CD14-positive monocyte (primary cell): Measurements from ENCODE around the gene TADA2A. TPM values are rescaled to one million over a fixed set of nuclear protein-coding genes. Genes with fewer than 3 reads are reported as not detected.

Experiments
- DNase-seq, 3 donors: peaks; one replicate each; pipeline ENCODE4 v3.0.0-alpha.2; 2011 to 2022
- H2AFZ ChIP-seq: 2 replicates; pipeline ENCODE4 v1.6.0; 2012; ENCODE audit warnings: mild to moderate bottlenecking, low read depth, low read length, inconsistent platforms; ENCODE audit not compliant: insufficient read depth, poor library complexity, severe bottlenecking
- H3K27ac ChIP-seq, 2 donors: 1 replicate in 1 of 2; 2 replicates in 1 of 2; pipeline ENCODE4 v1.5.1; 2012 to 2013; ENCODE audit warnings: low read length in 2 of 2, control low read depth in 1 of 2, inconsistent platforms in 1 of 2, low read depth in 1 of 2, mild to moderate bottlenecking in 1 of 2
- H3K27me3 ChIP-seq, 2 donors: one replicate each; pipeline versions ENCODE4 v1.6.0 to v1.6.1; 2011 to 2013; ENCODE audit warnings: low read length in 2 of 2; ENCODE audit not compliant: control insufficient read depth in 2 of 2, insufficient read depth in 2 of 2
- H3K36me3 ChIP-seq, 2 donors: replicated peaks in 1 of 2; 1 replicate in 1 of 2; 2 replicates in 1 of 2; pipeline versions ENCODE4 v1.5.1 to v1.6.1; 2012 to 2013; ENCODE audit warnings: low read length in 2 of 2, control low read depth in 1 of 2, inconsistent platforms in 1 of 2, mild to moderate bottlenecking in 1 of 2; ENCODE audit not compliant: insufficient read depth in 2 of 2, control insufficient read depth in 1 of 2
- H3K4me1 ChIP-seq, 2 donors: 1 replicate in 1 of 2; 2 replicates in 1 of 2; pipeline versions ENCODE4 v1.5.1 to v1.6.1; 2012 to 2013; ENCODE audit warnings: low read length in 2 of 2, control low read depth in 1 of 2, inconsistent platforms in 1 of 2, mild to moderate bottlenecking in 1 of 2, moderate library complexity in 1 of 2; ENCODE audit not compliant: insufficient read depth in 2 of 2, control insufficient read depth in 1 of 2
- H3K4me2 ChIP-seq: replicated peaks from 2 replicates; pipeline ENCODE3; 2012; ENCODE audit warnings: low read length, moderate library complexity, mild to moderate bottlenecking; ENCODE audit not compliant: poor library complexity, severe bottlenecking; ENCODE audit errors: extremely low read depth
- H3K4me3 ChIP-seq, 3 experiments: fragments of 200-600 bp in 1 of 3; sonication (generic) in 1 of 3; replicated peaks in 1 of 3; 1 replicate in 2 of 3; 2 replicates in 1 of 3; pipeline ENCODE4 v1.5.1; 2011 to 2013; ENCODE audit warnings: low read length in 3 of 3, mild to moderate bottlenecking in 3 of 3, control low read depth in 2 of 3, low read depth in 2 of 3, inconsistent platforms in 1 of 3, moderate library complexity in 1 of 3
- H3K79me2 ChIP-seq: 2 replicates; pipeline ENCODE4 v1.6.0; 2012; ENCODE audit warnings: mild to moderate bottlenecking, control low read depth, inconsistent platforms, low read length, moderate library complexity; ENCODE audit not compliant: insufficient read depth
- H3K9ac ChIP-seq: 2 replicates; pipeline ENCODE4 v1.6.0; 2017; ENCODE audit warnings: low read length, mild to moderate bottlenecking; ENCODE audit not compliant: insufficient read depth, poor library complexity, severe bottlenecking
- H3K9me3 ChIP-seq, 2 donors: replicated peaks in 1 of 2; 1 replicate in 1 of 2; 2 replicates in 1 of 2; pipeline versions ENCODE4 v1.5.1 to v1.6.1; 2012 to 2013; ENCODE audit warnings: low read length in 2 of 2, control low read depth in 1 of 2; ENCODE audit not compliant: control insufficient read depth in 1 of 2, insufficient read depth in 1 of 2
- H4K20me1 ChIP-seq: 2 replicates; pipeline ENCODE4 v1.6.0; 2012; ENCODE audit warnings: mild to moderate bottlenecking, low read length, control low read depth, moderate library complexity; ENCODE audit not compliant: insufficient read depth
- H3K27ac Mint-ChIP-seq, 7 donors: one replicate each; pipeline ENCODE4 v1.8.0; 2020; ENCODE audit warnings: mild to moderate bottlenecking in 7 of 7, mixed read lengths in 7 of 7, moderate library complexity in 6 of 7, inconsistent platforms in 2 of 7
- H3K27me3 Mint-ChIP-seq, 3 donors: one replicate each; pipeline ENCODE4 v1.8.0; 2021 to 2022; ENCODE audit warnings: low read depth in 3 of 3, mild to moderate bottlenecking in 3 of 3, mixed read lengths in 3 of 3, moderate library complexity in 3 of 3, inconsistent platforms in 1 of 3
- H3K36me3 Mint-ChIP-seq, 2 donors: one replicate each; pipeline ENCODE4 v1.8.0; 2020; ENCODE audit warnings: mixed read lengths in 2 of 2, inconsistent platforms in 1 of 2, mild to moderate bottlenecking in 1 of 2
- H3K4me1 Mint-ChIP-seq: one replicate; pipeline ENCODE4 v1.8.0; 2020; ENCODE audit warnings: mild to moderate bottlenecking, mixed read lengths
- H3K4me3 Mint-ChIP-seq, 2 donors: one replicate each; pipeline ENCODE4 v1.8.0; 2020; ENCODE audit warnings: mild to moderate bottlenecking in 2 of 2, mixed read lengths in 2 of 2, moderate library complexity in 1 of 2
- H3K9me3 Mint-ChIP-seq, 7 donors: one replicate each; pipeline ENCODE4 v1.8.0; 2020 to 2022; ENCODE audit warnings: mixed read lengths in 7 of 7, mild to moderate bottlenecking in 6 of 7, moderate library complexity in 6 of 7, inconsistent platforms in 2 of 7
- CTCF ChIP-seq: fragments of 200-600 bp; IDR thresholded peaks from one replicate; pipeline ENCODE4 v1.8.0; 2022; ENCODE audit warnings: antibody characterized with exemption, mild to moderate bottlenecking
- WGBS: methylation state at CpG from one replicate; pipeline ENCODE4 v1.1.5; 2013; ENCODE audit warnings: missing lambda C conversion rate; ENCODE audit not compliant: insufficient coverage; 5-methylcytosine and 5-hydroxymethylcytosine counted together
- intact Hi-C, 2 donors: fragments of 100-400 bp; cut with micrococcal nuclease; formaldehyde crosslinking; loops; one replicate each; pipeline versions ENCODE4 v1.15.0 to v1.15.1; 2023
- polyA plus RNA-seq, 3 donors: library from polyadenylated mRNA; depleted of rRNA in 1 of 3; unstranded in 2 of 3; stranded (reverse) in 1 of 3; fragments of 300-500 nt in 2 of 3; fragments of >200 nt in 1 of 3; fragmentation: Illumina TruSeq in 2 of 3; gene quantifications; 1 replicate in 2 of 3; 2 replicates in 1 of 3; pipeline ENCODE4 v1.2.3, GENCODE V29; 2012 to 2021

The TADA2A gene
- polyA plus RNA-seq, 3 donors: 2.9 to 8.2 (median 4.3) TPM

- no peak for DNase-seq
- no peak overlapping the region for H2AFZ ChIP-seq
- Mint-ChIP-seq H3K4me3 (no peak overlapping the region), H3K27ac (no peak overlapping the region), H3K36me3 (peaks cover 69 to 88% of the 10 kb centered on the region in 2 donors), H3K27me3 (no peaks in the 10 kb centered on the region), H3K9me3 (peaks cover 0 to 2% (median 0%) of the 10 kb centered on the region in 7 donors), H3K4me1 (no peaks in the 10 kb centered on the region)
- no peaks in the 10 kb centered on the region for H3K4me1 ChIP-seq
- H3K79me2 ChIP-seq: no peaks in the 10 kb centered on the region
- no peak overlapping the region for H3K9ac ChIP-seq
- peaks cover 56 to 97% of the 10 kb centered on the region in 2 donors for H3K36me3 ChIP-seq
- H3K4me3 ChIP-seq: no peak overlapping the region
- no peaks in the 10 kb centered on the region for H3K9me3 ChIP-seq
- intact Hi-C loops: no loop called here
- no peak overlapping the region for H3K27ac ChIP-seq
- H3K4me2 ChIP-seq: no peak overlapping the region
- H3K27me3 ChIP-seq: no peaks in the 10 kb centered on the region
- H4K20me1 ChIP-seq: no peaks in the 10 kb centered on the region
- WGBS: no CpG with 5 or more reads among the region's 4 CpGs
- no peak for TF ChIP-seq CTCF
Measured at GRCh38 chr17:37446027-37446426, 39.3 kb downstream of the TADA2A start.

- no peak overlapping the region for H3K4me3 Mint-ChIP-seq
- Histone ChIP-seq H3K27ac (no peak overlapping the region), H3K9ac (no peak overlapping the region), H3K4me2 (no peak overlapping the region), H3K9me3 (no peaks in the 10 kb centered on the region), H2AFZ (no peak overlapping the region), H3K36me3 (peaks cover 53 to 97% of the 10 kb centered on the region in 2 donors), H4K20me1 (no peaks in the 10 kb centered on the region), H3K79me2 (no peaks in the 10 kb centered on the region), H3K4me1 (no peaks in the 10 kb centered on the region), H3K4me3 (no peak overlapping the region), H3K27me3 (no peaks in the 10 kb centered on the region)
- 100% methylated on average over 1 of the region's 1 CpG for WGBS
- no peak overlapping the region for H3K27ac Mint-ChIP-seq
- intact Hi-C loops: no loop called here
- no peak for DNase-seq
- H3K36me3 Mint-ChIP-seq: peaks cover 66 to 92% of the 10 kb centered on the region in 2 donors
- no peaks in the 10 kb centered on the region for H3K4me1 Mint-ChIP-seq
- TF ChIP-seq CTCF: no peak
- no peaks in the 10 kb centered on the region for H3K27me3 Mint-ChIP-seq
- peaks cover 0 to 2% (median 0%) of the 10 kb centered on the region in 7 donors for H3K9me3 Mint-ChIP-seq
Measured at GRCh38 chr17:37447641-37448040, 41.0 kb downstream of the TADA2A start.
